ENCODE measurements around the gene ZNF394. TPM values are rescaled to one million over a fixed set of nuclear protein-coding genes. Genes with fewer than 3 reads are reported as not detected.

The ZNF394 gene
- total and polyA plus RNA-seq, 4 donors = 5.5 to 18.3 (median 12.1) TPM

DNA sequence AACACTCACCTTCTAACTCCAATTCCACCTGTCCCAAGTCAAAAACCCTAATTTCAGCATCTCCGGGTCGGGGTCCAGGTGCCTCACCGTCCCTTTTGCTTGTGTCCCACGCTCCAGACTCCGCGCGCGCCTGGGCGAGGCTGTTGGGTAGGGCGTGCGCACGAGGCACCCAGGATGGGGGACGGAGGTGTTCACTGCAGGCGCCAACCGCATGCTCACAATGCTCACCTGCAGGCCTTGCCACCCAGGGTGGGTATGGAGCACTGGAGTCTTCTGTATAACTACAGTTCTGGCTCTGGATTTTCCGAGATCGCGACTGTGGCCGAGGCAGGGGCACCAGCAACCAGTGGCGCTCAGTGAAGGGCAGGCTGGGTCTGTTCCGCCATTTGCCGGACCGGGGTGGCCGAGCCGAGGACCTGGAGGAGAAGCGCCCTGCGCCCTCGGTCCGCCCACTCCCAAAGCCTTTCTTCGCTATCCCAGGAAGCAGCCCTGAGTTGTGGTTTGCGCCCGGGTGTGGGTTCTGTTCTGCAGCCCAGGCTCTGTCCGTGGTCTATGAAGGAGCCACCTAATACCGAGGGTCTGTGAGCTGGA is 43.1 kb upstream of the ZNF394 start (continued):
- TF ChIP-seq RAD21 (IDR thresholded peaks at IDR 0.05) = no peak

DNA sequence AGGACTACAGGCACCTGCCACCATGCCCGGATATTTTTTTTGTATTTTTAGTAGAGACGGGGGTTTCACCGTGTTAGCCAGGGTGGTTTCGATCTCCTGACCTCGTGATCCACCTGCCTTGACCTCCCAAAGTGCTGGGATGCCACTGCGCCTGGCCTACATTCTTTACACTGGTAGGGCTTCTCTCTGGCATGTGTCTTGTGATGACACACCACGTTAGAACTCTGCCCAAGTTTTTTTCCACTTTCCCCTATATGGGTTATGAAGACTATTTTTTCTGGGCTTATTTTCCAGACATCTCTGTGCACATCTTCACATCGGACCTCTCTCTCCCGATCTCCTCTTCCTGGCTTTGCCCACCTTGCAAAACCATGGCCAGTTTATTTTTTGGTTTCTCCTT is 41.1 kb upstream of the ZNF394 start:
- Histone ChIP-seq H3K27me3 (ENCODE audit: control insufficient read depth in 4 of 4, insufficient read depth in 4 of 4, low read length in 3 of 4) (no peaks in the 10 kb centered on the region), H3K9ac (ENCODE audit: low read depth in 1 of 2, low read length in 2 of 2) (no peak overlapping the region), H3K4me3 (ENCODE audit: low read depth in 1 of 3, low read length in 3 of 3) (no peak overlapping the region), H3K4me1 (ENCODE audit: control insufficient read depth in 4 of 4, insufficient read depth in 4 of 4, low read length in 3 of 4) (no peaks in the 10 kb centered on the region), H3K9me3 (ENCODE audit: control insufficient read depth in 4 of 4, low read length in 3 of 4) (peaks cover 13 to 24% (median 21%) of the 10 kb centered on the region in 4 donors), H3K36me3 (ENCODE audit: control insufficient read depth in 4 of 4, insufficient read depth in 3 of 4, low read depth in 1 of 4, low read length in 3 of 4) (peaks cover 0 to 3% (median 0%) of the 10 kb centered on the region in 4 donors), H3K27ac (ENCODE audit: low read depth in 1 of 2, low read length in 2 of 2) (no peak overlapping the region)
- TF ChIP-seq HNF4G (IDR thresholded peaks at IDR 0.05) (no peak), TAF1 (conservative IDR thresholded peaks at IDR 0.05) (no peak), FOXA2 (IDR thresholded peaks at IDR 0.05) (no peak), YY1 (IDR thresholded peaks at IDR 0.05) (no peak), EGR1 (IDR thresholded peaks at IDR 0.05; ENCODE audit: low read depth in 2 of 2) (no peak), RXRA (IDR thresholded peaks at IDR 0.05) (no peak), RAD21 (IDR thresholded peaks at IDR 0.05) (no peak), FOXA1 (IDR thresholded peaks at IDR 0.05) (no peak), JUND (IDR thresholded peaks at IDR 0.05) (no peak)
- TF ChIP-seq, protein P1, sequence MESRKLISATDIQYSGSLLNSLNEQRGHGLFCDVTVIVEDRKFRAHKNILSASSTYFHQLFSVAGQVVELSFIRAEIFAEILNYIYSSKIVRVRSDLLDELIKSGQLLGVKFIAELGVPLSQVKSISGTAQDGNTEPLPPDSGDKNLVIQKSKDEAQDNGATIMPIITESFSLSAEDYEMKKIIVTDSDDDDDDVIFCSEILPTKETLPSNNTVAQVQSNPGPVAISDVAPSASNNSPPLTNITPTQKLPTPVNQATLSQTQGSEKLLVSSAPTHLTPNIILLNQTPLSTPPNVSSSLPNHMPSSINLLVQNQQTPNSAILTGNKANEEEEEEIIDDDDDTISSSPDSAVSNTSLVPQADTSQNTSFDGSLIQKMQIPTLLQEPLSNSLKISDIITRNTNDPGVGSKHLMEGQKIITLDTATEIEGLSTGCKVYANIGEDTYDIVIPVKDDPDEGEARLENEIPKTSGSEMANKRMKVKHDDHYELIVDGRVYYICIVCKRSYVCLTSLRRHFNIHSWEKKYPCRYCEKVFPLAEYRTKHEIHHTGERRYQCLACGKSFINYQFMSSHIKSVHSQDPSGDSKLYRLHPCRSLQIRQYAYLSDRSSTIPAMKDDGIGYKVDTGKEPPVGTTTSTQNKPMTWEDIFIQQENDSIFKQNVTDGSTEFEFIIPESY (IDR thresholded peaks at IDR 0.05) = no peak
- TF ChIP-seq, protein P2, sequence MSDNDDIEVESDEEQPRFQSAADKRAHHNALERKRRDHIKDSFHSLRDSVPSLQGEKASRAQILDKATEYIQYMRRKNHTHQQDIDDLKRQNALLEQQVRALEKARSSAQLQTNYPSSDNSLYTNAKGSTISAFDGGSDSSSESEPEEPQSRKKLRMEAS (IDR thresholded peaks at IDR 0.05) = no peak
- TF ChIP-seq, protein P3, sequence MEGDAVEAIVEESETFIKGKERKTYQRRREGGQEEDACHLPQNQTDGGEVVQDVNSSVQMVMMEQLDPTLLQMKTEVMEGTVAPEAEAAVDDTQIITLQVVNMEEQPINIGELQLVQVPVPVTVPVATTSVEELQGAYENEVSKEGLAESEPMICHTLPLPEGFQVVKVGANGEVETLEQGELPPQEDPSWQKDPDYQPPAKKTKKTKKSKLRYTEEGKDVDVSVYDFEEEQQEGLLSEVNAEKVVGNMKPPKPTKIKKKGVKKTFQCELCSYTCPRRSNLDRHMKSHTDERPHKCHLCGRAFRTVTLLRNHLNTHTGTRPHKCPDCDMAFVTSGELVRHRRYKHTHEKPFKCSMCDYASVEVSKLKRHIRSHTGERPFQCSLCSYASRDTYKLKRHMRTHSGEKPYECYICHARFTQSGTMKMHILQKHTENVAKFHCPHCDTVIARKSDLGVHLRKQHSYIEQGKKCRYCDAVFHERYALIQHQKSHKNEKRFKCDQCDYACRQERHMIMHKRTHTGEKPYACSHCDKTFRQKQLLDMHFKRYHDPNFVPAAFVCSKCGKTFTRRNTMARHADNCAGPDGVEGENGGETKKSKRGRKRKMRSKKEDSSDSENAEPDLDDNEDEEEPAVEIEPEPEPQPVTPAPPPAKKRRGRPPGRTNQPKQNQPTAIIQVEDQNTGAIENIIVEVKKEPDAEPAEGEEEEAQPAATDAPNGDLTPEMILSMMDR (IDR thresholded peaks at IDR 0.05; ENCODE audit: low read depth, low read length, missing input control) = no peak
- 91% methylated on average over 9 of the region's 9 CpGs for WGBS
- no peak for DNase-seq (ENCODE audit: low spot score)

DNA sequence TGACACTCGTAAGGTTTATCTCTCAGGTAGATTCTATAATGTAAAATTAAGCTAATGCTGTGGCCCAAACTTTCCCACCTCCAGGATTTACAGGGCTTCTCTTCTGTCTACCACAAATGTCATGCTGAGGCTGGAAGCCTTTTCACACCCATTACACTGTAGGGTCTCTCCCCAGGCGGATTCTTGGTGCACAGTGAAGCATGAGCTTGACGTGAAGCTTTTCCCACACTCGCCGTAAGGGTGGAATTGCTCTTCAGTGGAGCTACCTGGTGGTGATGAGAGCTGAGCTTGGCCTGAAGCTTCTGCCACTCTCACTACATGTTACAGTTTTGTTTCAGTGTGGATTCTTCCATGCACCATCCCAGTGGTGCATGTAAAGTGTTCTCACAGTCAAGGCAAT is 40.5 kb upstream of the ZNF394 start:
- no peak for DNase-seq (ENCODE audit: low spot score)
- Histone ChIP-seq H3K4me3 (ENCODE audit: low read depth in 1 of 3, low read length in 3 of 3) (peak overlapping the region in 2 of 3 donors; percentile 22 to 49), H3K9ac (ENCODE audit: low read depth in 1 of 2, low read length in 2 of 2) (no peak overlapping the region), H3K27ac (ENCODE audit: low read depth in 1 of 2, low read length in 2 of 2) (no peak overlapping the region), H3K27me3 (ENCODE audit: control insufficient read depth in 4 of 4, insufficient read depth in 4 of 4, low read length in 3 of 4) (no peaks in the 10 kb centered on the region), H3K36me3 (ENCODE audit: control insufficient read depth in 4 of 4, insufficient read depth in 3 of 4, low read depth in 1 of 4, low read length in 3 of 4) (peaks cover 0 to 3% (median 0%) of the 10 kb centered on the region in 4 donors), H3K9me3 (ENCODE audit: control insufficient read depth in 4 of 4, low read length in 3 of 4) (peaks cover 13 to 27% (median 22%) of the 10 kb centered on the region in 4 donors), H3K4me1 (ENCODE audit: control insufficient read depth in 4 of 4, insufficient read depth in 4 of 4, low read length in 3 of 4) (no peaks in the 10 kb centered on the region)
- 88% methylated on average over 5 of the region's 5 CpGs for WGBS
- TF ChIP-seq EGR1 (IDR thresholded peaks at IDR 0.05; ENCODE audit: low read depth in 2 of 2) (no peak), FOXA1 (IDR thresholded peaks at IDR 0.05) (no peak), GABPA (IDR thresholded peaks at IDR 0.05 in 1 of 2, conservative IDR thresholded peaks at IDR 0.05 in 1 of 2) (no peak), YY1 (IDR thresholded peaks at IDR 0.05) (no peak), TAF1 (conservative IDR thresholded peaks at IDR 0.05) (no peak), JUND (IDR thresholded peaks at IDR 0.05) (no peak), RXRA (IDR thresholded peaks at IDR 0.05) (no peak), FOXA2 (IDR thresholded peaks at IDR 0.05) (no peak), HNF4A (conservative IDR thresholded peaks at IDR 0.05) (no peak)
- TF ChIP-seq, protein P2 (IDR thresholded peaks at IDR 0.05) = no peak
- TF ChIP-seq, protein P4, sequence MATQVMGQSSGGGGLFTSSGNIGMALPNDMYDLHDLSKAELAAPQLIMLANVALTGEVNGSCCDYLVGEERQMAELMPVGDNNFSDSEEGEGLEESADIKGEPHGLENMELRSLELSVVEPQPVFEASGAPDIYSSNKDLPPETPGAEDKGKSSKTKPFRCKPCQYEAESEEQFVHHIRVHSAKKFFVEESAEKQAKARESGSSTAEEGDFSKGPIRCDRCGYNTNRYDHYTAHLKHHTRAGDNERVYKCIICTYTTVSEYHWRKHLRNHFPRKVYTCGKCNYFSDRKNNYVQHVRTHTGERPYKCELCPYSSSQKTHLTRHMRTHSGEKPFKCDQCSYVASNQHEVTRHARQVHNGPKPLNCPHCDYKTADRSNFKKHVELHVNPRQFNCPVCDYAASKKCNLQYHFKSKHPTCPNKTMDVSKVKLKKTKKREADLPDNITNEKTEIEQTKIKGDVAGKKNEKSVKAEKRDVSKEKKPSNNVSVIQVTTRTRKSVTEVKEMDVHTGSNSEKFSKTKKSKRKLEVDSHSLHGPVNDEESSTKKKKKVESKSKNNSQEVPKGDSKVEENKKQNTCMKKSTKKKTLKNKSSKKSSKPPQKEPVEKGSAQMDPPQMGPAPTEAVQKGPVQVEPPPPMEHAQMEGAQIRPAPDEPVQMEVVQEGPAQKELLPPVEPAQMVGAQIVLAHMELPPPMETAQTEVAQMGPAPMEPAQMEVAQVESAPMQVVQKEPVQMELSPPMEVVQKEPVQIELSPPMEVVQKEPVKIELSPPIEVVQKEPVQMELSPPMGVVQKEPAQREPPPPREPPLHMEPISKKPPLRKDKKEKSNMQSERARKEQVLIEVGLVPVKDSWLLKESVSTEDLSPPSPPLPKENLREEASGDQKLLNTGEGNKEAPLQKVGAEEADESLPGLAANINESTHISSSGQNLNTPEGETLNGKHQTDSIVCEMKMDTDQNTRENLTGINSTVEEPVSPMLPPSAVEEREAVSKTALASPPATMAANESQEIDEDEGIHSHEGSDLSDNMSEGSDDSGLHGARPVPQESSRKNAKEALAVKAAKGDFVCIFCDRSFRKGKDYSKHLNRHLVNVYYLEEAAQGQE (IDR thresholded peaks at IDR 0.05) = no peak
- TF ChIP-seq, protein P1 (IDR thresholded peaks at IDR 0.05) = no peak
- TF ChIP-seq, protein P5, sequence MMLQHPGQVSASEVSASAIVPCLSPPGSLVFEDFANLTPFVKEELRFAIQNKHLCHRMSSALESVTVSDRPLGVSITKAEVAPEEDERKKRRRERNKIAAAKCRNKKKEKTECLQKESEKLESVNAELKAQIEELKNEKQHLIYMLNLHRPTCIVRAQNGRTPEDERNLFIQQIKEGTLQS (IDR thresholded peaks at IDR 0.05) = no peak
